SK-N-MC (cell line): ENCODE measurements around the gene GREM1.

ENCODE experiments used
- DNase-seq: peaks from one replicate; pipeline ENCODE4 v3.0.0-alpha.2; 2011; ENCODE audit warnings: low read depth, low spot score
- H3K27ac ChIP-seq: fragments of 200-600 bp; sonication (generic); 2 replicates; pipeline ENCODE4 v1.5.1; 2016; ENCODE audit warnings: mixed run types
- H3K36me3 ChIP-seq: fragments of 200-600 bp; sonication (generic); 2 replicates; pipeline ENCODE4 v1.6.1; 2017; ENCODE audit warnings: antibody characterized with exemption, low read length, mixed read lengths; ENCODE audit not compliant: insufficient read depth
- H3K4me3 ChIP-seq: fragments of 200-600 bp; sonication (generic); 2 replicates; pipeline ENCODE4 v1.5.1; 2016
- H3K9ac ChIP-seq: fragments of 200-600 bp; sonication (generic); 2 replicates; pipeline ENCODE4 v1.8.0; 2017; ENCODE audit warnings: mixed run types, mixed read lengths; ENCODE audit not compliant: insufficient read length
- H3K9me3 ChIP-seq: fragments of 200-600 bp; sonication (generic); 2 replicates; pipeline ENCODE4 v1.6.1; 2017; ENCODE audit warnings: low read depth, mild to moderate bottlenecking, antibody characterized with exemption, low read length, moderate library complexity, mixed read lengths
- EZH2 ChIP-seq: fragments of 200-600 bp; sonication (generic); IDR thresholded peaks from one replicate; pipeline ENCODE4 v1.6.1; 2017; ENCODE audit warnings: antibody characterized with exemption
- FOXP2 ChIP-seq: optimal IDR thresholded peaks from 2 replicates; pipeline ENCODE3; 2011; ENCODE audit warnings: mild to moderate bottlenecking, moderate library complexity; ENCODE audit not compliant: insufficient read depth; ENCODE audit errors: extremely low read length, control extremely low read depth
- POLR2AphosphoS5 ChIP-seq: IDR thresholded peaks from 2 replicates; pipeline ENCODE4 v1.6.1; 2012; ENCODE audit warnings: mild to moderate bottlenecking, low read depth, low read length, borderline replicate concordance

Gene GREM1

GRCh38 chr15:32718821-32719716 lies 1.3 kb downstream of the GREM1 start:
- TF ChIP-seq POLR2AphosphoS5 (no peak), FOXP2 (no peak), EZH2 (no peak)
- Histone ChIP-seq H3K9me3 (no peaks in the 10 kb centered on the region), H3K9ac (no peak overlapping the region), H3K4me3 (no peak overlapping the region), H3K27ac (no peak overlapping the region), H3K36me3 (no peaks in the 10 kb centered on the region)
- no peak for DNase-seq

- Histone ChIP-seq H3K9ac (no peak overlapping the region), H3K36me3 (no peaks in the 10 kb centered on the region), H3K9me3 (no peaks in the 10 kb centered on the region), H3K4me3 (no peak overlapping the region), H3K27ac (no peak overlapping the region)
- no peak for DNase-seq
- TF ChIP-seq EZH2 (no peak), POLR2AphosphoS5 (no peak), FOXP2 (no peak)
Observed at GRCh38 chr15:32721596-32721995, 3.8 kb downstream of the GREM1 start.

- no peak overlapping the region for H3K4me3 ChIP-seq
- H3K9me3 ChIP-seq: no peaks in the 10 kb centered on the region
- no peak overlapping the region for H3K9ac ChIP-seq
- H3K36me3 ChIP-seq: no peaks in the 10 kb centered on the region
- TF ChIP-seq EZH2 (no peak), FOXP2 (no peak), POLR2AphosphoS5 (no peak)
- no peak for DNase-seq
- H3K27ac ChIP-seq: no peak overlapping the region
Observed at GRCh38 chr15:32722136-32722535, 4.3 kb downstream of the GREM1 start.

DNA sequence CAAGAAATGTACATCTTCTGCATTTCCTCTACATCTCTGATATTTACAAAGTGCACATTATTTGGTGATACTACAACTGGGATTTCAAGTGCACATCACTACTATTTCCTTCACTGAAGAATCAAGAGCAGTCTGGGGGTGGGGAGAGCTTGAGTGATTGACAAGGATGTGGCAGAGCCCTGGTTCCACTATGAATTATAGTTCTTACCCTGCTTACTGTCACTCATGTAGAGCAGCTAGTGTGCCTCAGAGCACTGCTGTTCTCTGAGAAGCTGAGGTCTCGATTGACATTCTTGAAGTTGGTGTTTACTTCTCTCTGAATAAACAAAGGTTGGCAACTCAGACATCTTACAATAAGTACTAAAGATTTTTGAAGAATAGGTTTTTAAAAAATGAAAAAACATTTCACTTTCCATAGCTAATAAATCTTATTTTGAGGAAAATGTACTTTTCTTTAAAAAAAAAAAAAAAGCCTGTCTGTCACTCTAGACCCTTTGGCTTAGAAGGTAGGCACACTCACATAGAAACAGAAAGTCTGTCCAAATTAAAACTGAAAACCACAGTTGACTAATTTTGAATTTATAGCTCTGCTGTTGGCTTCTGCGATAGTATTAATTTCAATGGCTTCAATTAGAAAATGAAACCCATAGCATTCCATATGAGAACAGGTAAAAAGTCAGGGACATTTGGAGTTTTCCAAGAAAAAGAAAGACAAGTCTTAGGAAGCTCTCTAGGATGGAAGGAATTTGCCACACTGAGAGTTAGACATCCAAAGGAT lies 5.6 kb downstream of the GREM1 start:
- no peak for DNase-seq
- Histone ChIP-seq H3K9me3 (no peaks in the 10 kb centered on the region), H3K27ac (no peak overlapping the region), H3K4me3 (no peak overlapping the region), H3K36me3 (no peaks in the 10 kb centered on the region), H3K9ac (no peak overlapping the region)
- TF ChIP-seq POLR2AphosphoS5 (no peak), EZH2 (no peak), FOXP2 (no peak)

DNA sequence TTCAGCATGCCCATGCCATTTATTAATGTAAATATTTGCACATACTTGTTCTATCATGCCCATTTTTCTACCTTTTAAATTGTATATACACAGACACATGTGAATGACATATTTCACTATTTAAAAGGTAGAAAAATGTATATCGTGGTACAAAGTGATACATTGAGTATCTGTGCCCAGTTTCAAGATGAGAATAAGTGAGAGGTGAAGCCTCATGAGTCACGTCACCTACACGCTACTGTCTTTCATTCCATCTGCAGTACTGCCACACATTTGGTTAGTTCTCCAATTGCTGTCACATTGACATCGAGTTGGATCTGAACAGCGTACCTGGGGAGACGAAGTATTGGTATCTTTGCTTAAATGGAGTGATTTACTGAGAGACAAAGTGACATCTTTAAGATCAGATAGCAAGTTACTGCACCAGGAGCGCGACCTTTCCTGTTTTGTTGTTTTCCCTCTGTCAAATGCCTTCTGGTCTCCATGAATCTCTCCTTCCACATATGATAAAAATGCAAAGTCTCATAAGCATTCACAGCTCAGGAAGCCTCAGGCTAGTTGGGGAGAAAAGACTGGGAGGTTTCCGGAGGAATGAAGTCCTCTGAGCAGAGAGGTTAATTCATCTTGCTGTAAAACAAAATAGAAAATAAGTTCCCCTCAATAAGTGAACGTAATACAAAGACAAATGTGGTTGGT lies 12.0 kb downstream of the GREM1 start:
- DNase-seq: no peak
- H3K9ac ChIP-seq: no peak overlapping the region
- no peak for TF ChIP-seq FOXP2
- TF ChIP-seq POLR2AphosphoS5: no peak
- TF ChIP-seq EZH2: no peak
- H3K9me3 ChIP-seq: no peaks in the 10 kb centered on the region
- H3K4me3 ChIP-seq: no peak overlapping the region
- H3K27ac ChIP-seq: no peak overlapping the region
- no peaks in the 10 kb centered on the region for H3K36me3 ChIP-seq

- no peaks in the 10 kb centered on the region for H3K9me3 ChIP-seq
- DNase-seq: no peak
- no peak overlapping the region for H3K27ac ChIP-seq
- H3K9ac ChIP-seq: no peak overlapping the region
- H3K4me3 ChIP-seq: no peak overlapping the region
- TF ChIP-seq FOXP2 (no peak), EZH2 (no peak), POLR2AphosphoS5 (no peak)
- H3K36me3 ChIP-seq: no peaks in the 10 kb centered on the region
Observed at GRCh38 chr15:32730677-32731654, 13.2 kb downstream of the GREM1 start.

- H3K27ac ChIP-seq: no peak overlapping the region
- TF ChIP-seq POLR2AphosphoS5 (no peak), FOXP2 (no peak), EZH2 (no peak)
- no peaks in the 10 kb centered on the region for H3K9me3 ChIP-seq
- H3K36me3 ChIP-seq: no peaks in the 10 kb centered on the region
- DNase-seq: no peak
- H3K4me3 ChIP-seq: no peak overlapping the region
- no peak overlapping the region for H3K9ac ChIP-seq
Observed at GRCh38 chr15:32732574-32733157, 14.9 kb downstream of the GREM1 start.
